ENCODE results near the gene RNLS. TPM values are rescaled to one million over a fixed set of nuclear protein-coding genes. Genes with fewer than 3 reads are reported as not detected.

RNLS gene
- polyA plus RNA-seq, 3 donors = 3.3 to 3.9 (median 3.7) TPM

GRCh38 chr10:88322324-88323063 is 260.6 kb downstream of the RNLS start:
- Histone ChIP-seq H4K20me1 (ENCODE audit: insufficient read depth, low read length) (no peaks in the 10 kb centered on the region), H3K9ac (ENCODE audit: insufficient read depth, low read length, poor library complexity, severe bottlenecking) (no peak overlapping the region), H3K4me3 (replicated peaks in 1 of 3; ENCODE audit: low read depth in 2 of 3, low read length in 3 of 3) (no peak overlapping the region), H3K4me1 (ENCODE audit: control insufficient read depth in 1 of 2, insufficient read depth in 2 of 2, low read length in 2 of 2) (no peaks in the 10 kb centered on the region), H3K27ac (ENCODE audit: low read depth in 1 of 2, low read length in 2 of 2) (no peak overlapping the region), H2AFZ (ENCODE audit: insufficient read depth, low read depth, low read length, poor library complexity, severe bottlenecking) (no peak overlapping the region), H3K4me2 (replicated peaks; ENCODE audit: extremely low read depth, low read length, poor library complexity, severe bottlenecking) (no peak overlapping the region), H3K27me3 (ENCODE audit: control insufficient read depth in 2 of 2, insufficient read depth in 2 of 2, low read length in 2 of 2) (no peaks in the 10 kb centered on the region), H3K9me3 (replicated peaks in 1 of 2; ENCODE audit: control insufficient read depth in 1 of 2, insufficient read depth in 1 of 2, low read length in 2 of 2) (peaks cover 7 to 22% of the 10 kb centered on the region in 2 donors), H3K79me2 (ENCODE audit: insufficient read depth, low read length) (no peaks in the 10 kb centered on the region), H3K36me3 (replicated peaks in 1 of 2; ENCODE audit: control insufficient read depth in 1 of 2, insufficient read depth in 2 of 2, low read length in 2 of 2) (no peaks in the 10 kb centered on the region)
- H3K4me1 Mint-ChIP-seq = no peaks in the 10 kb centered on the region
- H3K27me3 Mint-ChIP-seq (ENCODE audit: low read depth in 3 of 3) = peaks cover 0 to 3% (median 1%) of the 10 kb centered on the region in 3 donors
- no peak for DNase-seq
- WGBS (ENCODE audit: insufficient coverage) = no CpG with 5 or more reads among the region's 3 CpGs
- H3K27ac Mint-ChIP-seq = no peak overlapping the region
- intact Hi-C loops (cut with micrococcal nuclease) = no loop called here
- peaks cover 20 to 49% (median 35%) of the 10 kb centered on the region in 7 donors for H3K9me3 Mint-ChIP-seq
- no peak overlapping the region for H3K4me3 Mint-ChIP-seq
- TF ChIP-seq CTCF (IDR thresholded peaks at IDR 0.05) = no peak
- peaks cover 7 to 19% of the 10 kb centered on the region in 2 donors for H3K36me3 Mint-ChIP-seq

- H3K4me1 ChIP-seq (ENCODE audit: control insufficient read depth in 1 of 2, insufficient read depth in 2 of 2, low read length in 2 of 2) = peaks cover 3 to 10% of the 10 kb centered on the region in 2 donors
- no peak for TF ChIP-seq CTCF (IDR thresholded peaks at IDR 0.05)
Observed at GRCh38 chr10:88319960-88320517, 263.1 kb downstream of the RNLS start.

More at GRCh38 chr10:88319960-88320517, 263.1 kb downstream of the RNLS start:
- DNase-seq = no peak
- Histone ChIP-seq H2AFZ (ENCODE audit: insufficient read depth, low read depth, low read length, poor library complexity, severe bottlenecking) (no peak overlapping the region), H3K27me3 (ENCODE audit: control insufficient read depth in 2 of 2, insufficient read depth in 2 of 2, low read length in 2 of 2) (no peaks in the 10 kb centered on the region), H3K4me3 (replicated peaks in 1 of 3; ENCODE audit: low read depth in 2 of 3, low read length in 3 of 3) (no peak overlapping the region), H3K4me2 (replicated peaks; ENCODE audit: extremely low read depth, low read length, poor library complexity, severe bottlenecking) (no peak overlapping the region), H3K9ac (ENCODE audit: insufficient read depth, low read length, poor library complexity, severe bottlenecking) (no peak overlapping the region), H3K79me2 (ENCODE audit: insufficient read depth, low read length) (no peaks in the 10 kb centered on the region), H3K9me3 (replicated peaks in 1 of 2; ENCODE audit: control insufficient read depth in 1 of 2, insufficient read depth in 1 of 2, low read length in 2 of 2) (peaks cover 7 to 22% of the 10 kb centered on the region in 2 donors), H3K36me3 (replicated peaks in 1 of 2; ENCODE audit: control insufficient read depth in 1 of 2, insufficient read depth in 2 of 2, low read length in 2 of 2) (no peaks in the 10 kb centered on the region), H4K20me1 (ENCODE audit: insufficient read depth, low read length) (no peaks in the 10 kb centered on the region), H3K27ac (ENCODE audit: low read depth in 1 of 2, low read length in 2 of 2) (no peak overlapping the region)
- intact Hi-C loops (cut with micrococcal nuclease) = no loop called here
- 100% methylated on average over 1 of the region's 1 CpG for WGBS (ENCODE audit: insufficient coverage)
- no peak overlapping the region for H3K27ac Mint-ChIP-seq
- peaks cover 14 to 41% (median 34%) of the 10 kb centered on the region in 7 donors for H3K9me3 Mint-ChIP-seq
- peaks cover 11% of the 10 kb centered on the region for H3K4me1 Mint-ChIP-seq
- H3K4me3 Mint-ChIP-seq = no peak overlapping the region
- H3K27me3 Mint-ChIP-seq (ENCODE audit: low read depth in 3 of 3) = peaks cover 0 to 3% (median 1%) of the 10 kb centered on the region in 3 donors
- peaks cover 6 to 19% of the 10 kb centered on the region in 2 donors for H3K36me3 Mint-ChIP-seq

Data from CD14-positive monocyte (primary cell).